HepG2 (cell line): ENCODE results near the gene TALDO1. TPM values are rescaled to one million over a fixed set of nuclear protein-coding genes. Genes with fewer than 3 reads are reported as not detected.
A peak's percentile ranks its signal among the peaks of the same experiment; 100 is the strongest.

ENCODE experiments used
- KDM3A ChIP-seq: IDR thresholded peaks from 2 replicates; pipeline ENCODE4 v1.6.1; 2018; ENCODE audit warnings: low read depth, missing compliant biosample characterization
- MEIS2 ChIP-seq: sonication (generic); formaldehyde crosslinking; IDR thresholded peaks from 2 replicates; pipeline ENCODE4 v1.9.0; 2021; ENCODE audit warnings: mild to moderate bottlenecking, missing genetic modification reagents
- MYPOP ChIP-seq: sonication (generic); formaldehyde crosslinking; IDR thresholded peaks from 2 replicates; pipeline ENCODE4 v1.8.1; 2023; ENCODE audit warnings: mild to moderate bottlenecking, moderate library complexity, missing genetic modification reagents
- NRL ChIP-seq: sonication (generic); formaldehyde crosslinking; IDR thresholded peaks from 2 replicates; pipeline ENCODE4 v1.5.0; 2020; ENCODE audit warnings: missing genetic modification reagents, mild to moderate bottlenecking, moderate library complexity, borderline replicate concordance
- ZNF317 ChIP-seq: sonication (generic); formaldehyde crosslinking; IDR thresholded peaks from 2 replicates; pipeline ENCODE4 v1.5.0; 2020; ENCODE audit warnings: mild to moderate bottlenecking, missing genetic modification reagents
- ZNF572 ChIP-seq: sonication (generic); formaldehyde crosslinking; IDR thresholded peaks from 2 replicates; pipeline ENCODE4 v1.5.1; 2020; ENCODE audit warnings: mild to moderate bottlenecking, missing genetic modification reagents
- ZSCAN5A ChIP-seq: sonication (generic); formaldehyde crosslinking; IDR thresholded peaks from 2 replicates; pipeline ENCODE4 v1.8.0; 2022; ENCODE audit warnings: mild to moderate bottlenecking, missing genetic modification reagents, borderline replicate concordance
- polyA plus RNA-seq, 8 experiments: library from polyadenylated mRNA; depleted of rRNA in 3 of 8; stranded (reverse) in 7 of 8; unstranded in 1 of 8; fragments of >200 nt; fragmentation: Illumina TruSeq in 4 of 8; extraction: Trizol in 4 of 8; gene quantifications; 2 replicates each; pipeline versions ENCODE4 v1.2.1 to v1.2.3, GENCODE V29; 2011 to 2016; ENCODE audit warnings: low read depth in 4 of 8, missing spikeins in 1 of 8, mixed read lengths in 1 of 8; ENCODE audit not compliant: insufficient read depth in 1 of 8
- total RNA-seq, 5 experiments: library from RNA; depleted of rRNA; stranded (reverse); fragments of >200 nt; fragmentation: Illumina TruSeq; extraction: Trizol; gene quantifications; 2 replicates each; pipeline ENCODE4 v1.2.3, GENCODE V29; 2016; ENCODE audit warnings: low read depth in 1 of 5
- TF ChIP-seq, protein P1 (sequence below): sonication (generic); formaldehyde crosslinking; IDR thresholded peaks from 2 replicates; pipeline ENCODE4 v1.5.0; 2020; ENCODE audit warnings: missing genetic modification reagents
- TF ChIP-seq, protein P2 (sequence below): sonication (generic); formaldehyde crosslinking; IDR thresholded peaks from 2 replicates; pipeline ENCODE4 v1.4.0; 2020; ENCODE audit warnings: mild to moderate bottlenecking, missing genetic modification reagents

TALDO1 gene
- total and polyA plus RNA-seq, 2 of the 13 experiments (the other 11 are each of a cell fraction or from before 2014, with no cell fraction given), result 107 to 240 TPM

GRCh38 chr11:804599-804964 is 57.3 kb downstream of the TALDO1 start (continued):
- 0 out of 2 replicates have a peak, but pooled peaks have one; percentile 2 for TF ChIP-seq ZSCAN5A
- TF ChIP-seq, protein P1, sequence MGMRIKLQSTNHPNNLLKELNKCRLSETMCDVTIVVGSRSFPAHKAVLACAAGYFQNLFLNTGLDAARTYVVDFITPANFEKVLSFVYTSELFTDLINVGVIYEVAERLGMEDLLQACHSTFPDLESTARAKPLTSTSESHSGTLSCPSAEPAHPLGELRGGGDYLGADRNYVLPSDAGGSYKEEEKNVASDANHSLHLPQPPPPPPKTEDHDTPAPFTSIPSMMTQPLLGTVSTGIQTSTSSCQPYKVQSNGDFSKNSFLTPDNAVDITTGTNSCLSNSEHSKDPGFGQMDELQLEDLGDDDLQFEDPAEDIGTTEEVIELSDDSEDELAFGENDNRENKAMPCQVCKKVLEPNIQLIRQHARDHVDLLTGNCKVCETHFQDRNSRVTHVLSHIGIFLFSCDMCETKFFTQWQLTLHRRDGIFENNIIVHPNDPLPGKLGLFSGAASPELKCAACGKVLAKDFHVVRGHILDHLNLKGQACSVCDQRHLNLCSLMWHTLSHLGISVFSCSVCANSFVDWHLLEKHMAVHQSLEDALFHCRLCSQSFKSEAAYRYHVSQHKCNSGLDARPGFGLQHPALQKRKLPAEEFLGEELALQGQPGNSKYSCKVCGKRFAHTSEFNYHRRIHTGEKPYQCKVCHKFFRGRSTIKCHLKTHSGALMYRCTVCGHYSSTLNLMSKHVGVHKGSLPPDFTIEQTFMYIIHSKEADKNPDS (CRISPR knock-in tag), result 0 out of 2 replicates have a peak, but pooled peaks have one; percentile 50
- peak; percentile 45; the same call in 1 of the 2 replicates for TF ChIP-seq NRL
- TF ChIP-seq KDM3A (CRISPR knock-in tag), result peak; percentile 9; the same call in 1 of the 2 replicates
- 0 out of 2 replicates have a peak, but pooled peaks have one; percentile 53 for TF ChIP-seq MYPOP (CRISPR knock-in tag)
- 0 out of 2 replicates have a peak, but pooled peaks have one; percentile 34 for TF ChIP-seq ZNF317
- no peak for TF ChIP-seq MEIS2 (CRISPR knock-in tag)
- TF ChIP-seq ZNF572 (CRISPR knock-in tag), result no peak
- TF ChIP-seq, protein P2, sequence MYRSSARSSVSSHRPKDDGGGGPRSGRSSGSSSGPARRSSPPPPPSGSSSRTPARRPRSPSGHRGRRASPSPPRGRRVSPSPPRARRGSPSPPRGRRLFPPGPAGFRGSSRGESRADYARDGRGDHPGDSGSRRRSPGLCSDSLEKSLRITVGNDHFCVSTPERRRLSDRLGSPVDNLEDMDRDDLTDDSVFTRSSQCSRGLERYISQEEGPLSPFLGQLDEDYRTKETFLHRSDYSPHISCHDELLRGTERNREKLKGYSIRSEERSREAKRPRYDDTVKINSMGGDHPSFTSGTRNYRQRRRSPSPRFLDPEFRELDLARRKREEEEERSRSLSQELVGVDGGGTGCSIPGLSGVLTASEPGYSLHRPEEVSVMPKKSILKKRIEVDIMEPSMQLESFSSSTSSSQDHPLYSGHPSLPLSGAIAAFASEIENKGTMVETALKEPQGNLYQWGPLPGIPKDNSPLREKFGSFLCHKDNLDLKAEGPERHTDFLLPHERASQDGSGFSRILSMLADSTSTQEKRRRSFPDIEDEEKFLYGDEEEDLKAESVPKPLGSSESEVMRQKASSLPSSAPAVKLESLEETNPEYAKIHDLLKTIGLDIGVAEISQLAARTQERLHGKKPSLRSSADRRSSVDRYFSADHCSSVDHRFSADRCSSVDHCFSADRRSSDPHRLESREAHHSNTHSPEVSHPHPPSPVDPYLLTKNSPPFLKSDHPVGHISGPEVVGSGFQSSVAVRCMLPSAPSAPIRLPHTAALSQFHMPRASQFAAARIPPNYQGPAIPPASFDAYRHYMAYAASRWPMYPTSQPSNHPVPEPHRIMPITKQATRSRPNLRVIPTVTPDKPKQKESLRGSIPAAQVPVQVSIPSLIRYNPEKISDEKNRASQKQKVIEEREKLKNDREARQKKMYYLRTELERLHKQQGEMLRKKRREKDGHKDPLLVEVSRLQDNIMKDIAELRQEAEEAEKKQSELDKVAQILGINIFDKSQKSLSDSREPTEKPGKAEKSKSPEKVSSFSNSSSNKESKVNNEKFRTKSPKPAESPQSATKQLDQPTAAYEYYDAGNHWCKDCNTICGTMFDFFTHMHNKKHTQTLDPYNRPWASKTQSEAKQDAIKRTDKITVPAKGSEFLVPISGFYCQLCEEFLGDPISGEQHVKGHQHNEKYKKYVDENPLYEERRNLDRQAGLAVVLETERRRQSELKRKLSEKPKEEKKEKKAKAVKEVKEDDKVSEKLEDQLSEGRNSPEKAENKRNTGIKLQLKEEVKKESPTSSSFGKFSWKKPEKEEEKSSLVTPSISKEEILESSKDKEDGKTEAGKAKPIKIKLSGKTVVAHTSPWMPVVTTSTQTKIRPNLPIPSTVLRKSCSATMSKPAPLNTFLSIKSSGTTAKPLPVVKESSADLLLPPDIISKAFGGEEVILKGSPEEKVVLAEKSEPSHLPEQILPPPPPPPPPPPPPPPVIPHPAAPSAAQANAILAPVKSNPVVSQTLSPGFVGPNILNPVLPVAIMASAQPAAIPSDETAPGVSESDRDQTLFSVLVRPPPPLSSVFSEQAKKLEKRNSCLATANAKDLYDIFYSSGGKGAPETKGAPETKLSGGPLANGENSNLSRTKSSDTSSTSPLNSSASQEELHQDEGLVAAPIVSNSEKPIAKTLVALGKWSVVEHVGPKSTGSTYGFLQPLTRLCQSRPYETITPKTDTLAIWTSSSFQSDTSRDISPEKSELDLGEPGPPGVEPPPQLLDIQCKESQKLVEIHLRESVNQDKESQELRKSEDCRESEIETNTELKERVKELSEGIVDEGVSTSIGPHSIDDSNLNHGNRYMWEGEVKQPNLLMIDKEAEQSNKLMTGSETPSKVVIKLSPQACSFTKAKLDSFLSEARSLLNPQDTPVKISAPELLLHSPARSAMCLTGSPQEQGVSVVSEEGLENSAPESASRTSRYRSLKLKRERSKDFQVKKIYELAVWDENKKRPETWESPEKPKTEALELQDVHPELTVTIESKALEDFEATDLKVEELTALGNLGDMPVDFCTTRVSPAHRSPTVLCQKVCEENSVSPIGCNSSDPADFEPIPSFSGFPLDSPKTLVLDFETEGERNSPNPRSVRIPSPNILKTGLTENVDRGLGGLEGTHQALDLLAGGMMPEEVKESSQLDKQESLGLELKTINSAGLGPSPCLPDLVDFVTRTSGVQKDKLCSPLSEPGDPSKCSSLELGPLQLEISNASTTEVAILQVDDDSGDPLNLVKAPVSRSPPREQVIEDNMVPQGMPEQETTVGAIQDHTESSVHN (CRISPR knock-in tag), result no peak
